GM18868 (cell line): Measurements from ENCODE around the gene MROH8.
"Not testable (repeated sequence)": the region's sequence is repeated elsewhere in the genome, so short reads cannot be mapped to it uniquely, and the experiment has no call there.

Source experiments
- ATAC-seq: cut with Tn5 transposase; IDR thresholded peaks from one replicate; pipeline ENCODE4 v1.9.1; 2021; ENCODE audit warnings: mild to moderate bottlenecking, moderate library complexity; ENCODE audit not compliant: unreplicated experiment

The MROH8 gene

GRCh38 chr20:37095599-37096414 lies 83.5 kb downstream of the MROH8 start, which contains the start of gene RBL1:
Gene RBL1, minus strand, starts transcription at chr20:37095997. Its CDS starts 69 bp downstream, at chr20:37095928.
- ATAC-seq, result peak; percentile 72

- peak; percentile 11 for ATAC-seq
These were observed 84.2 kb downstream of the MROH8 start for GRCh38 chr20:37095108-37095598.

GRCh38 chr20:37090407-37090806 lies 88.9 kb downstream of the MROH8 start:
- ATAC-seq, result no peak

GRCh38 chr20:37081717-37082289 lies 97.5 kb downstream of the MROH8 start:
- ATAC-seq, result no peak

GRCh38 chr20:37077009-37077408 lies 102.3 kb downstream of the MROH8 start:
- ATAC-seq, result no peak

GRCh38 chr20:37075932-37076685 lies 103.2 kb downstream of the MROH8 start:
- ATAC-seq, result no peak

- no peak for ATAC-seq
These were observed 106.8 kb downstream of the MROH8 start for GRCh38 chr20:37072293-37073196.

- peak; percentile 56 for ATAC-seq
These were observed 107.9 kb downstream of the MROH8 start for GRCh38 chr20:37071481-37071911.

GRCh38 chr20:37069563-37069962 lies 109.8 kb downstream of the MROH8 start:
- not testable (repeated sequence) for ATAC-seq

- no peak for ATAC-seq
These were observed 113.2 kb downstream of the MROH8 start for GRCh38 chr20:37066168-37066567.

GRCh38 chr20:37055276-37055675 lies 124.1 kb downstream of the MROH8 start:
- no peak for ATAC-seq

GRCh38 chr20:37053230-37053950 lies 126.0 kb downstream of the MROH8 start:
- ATAC-seq, result no peak
